HTR-8/SVneo (cell line): ENCODE results near the gene TMPRSS7.
A peak's percentile ranks its signal among the peaks of the same experiment; 100 is the strongest.

Experiments
- DNase-seq: peaks from one replicate; pipeline ENCODE4 v3.0.0; 2011; ENCODE audit warnings: low spot score, mixed read lengths; ENCODE audit not compliant: insufficient read length
- FAIRE-seq: peaks from 2 replicates; lab custom pipeline; 2011; peaks lifted over from hg19 to GRCh38; lab: Jason Lieb, UNC

Gene TMPRSS7

DNA sequence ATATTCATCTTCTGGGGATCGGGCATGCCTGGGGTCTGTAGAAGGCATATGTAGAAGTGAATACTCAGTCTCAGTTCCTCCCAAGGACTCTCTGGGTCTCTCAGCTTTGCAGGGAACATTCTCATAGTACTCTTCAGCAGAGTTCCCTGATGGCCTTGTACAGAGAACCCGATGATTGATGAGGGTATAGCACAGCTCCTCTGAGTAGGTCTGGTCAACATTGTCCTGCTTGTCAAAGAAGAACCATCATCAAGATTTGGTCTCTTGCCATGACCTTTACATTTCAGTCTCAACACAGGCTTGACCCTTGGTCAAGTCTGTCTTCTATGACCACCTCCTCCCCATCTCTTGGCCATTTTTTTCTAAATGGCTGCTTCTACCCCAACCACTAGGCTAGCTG, 89.0 kb downstream of the TMPRSS7 start:
- no peak for DNase-seq
- no peak for FAIRE-seq

GRCh38 chr3:112124907-112125607, 90.5 kb downstream of the TMPRSS7 start:
- FAIRE-seq (no peak), DNase-seq (no peak)

DNA sequence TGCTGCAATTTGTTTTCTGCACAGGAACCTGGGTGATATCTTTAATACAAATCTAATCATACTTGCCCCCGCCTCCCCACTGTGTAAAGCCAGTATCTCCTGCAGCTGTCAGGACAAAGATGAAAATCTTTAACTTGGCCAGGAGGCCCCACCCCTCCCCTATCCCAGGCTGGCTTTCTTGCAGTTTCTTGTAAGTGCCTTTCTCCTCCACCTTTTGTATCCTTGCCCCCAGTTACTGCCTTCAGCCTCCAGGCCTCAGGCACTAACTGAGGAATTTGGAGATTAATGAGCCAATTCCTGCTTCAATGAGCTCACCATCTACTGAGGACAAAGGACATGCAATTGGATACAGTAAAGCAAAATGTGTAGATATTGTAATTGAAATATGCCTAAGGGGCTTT, 92.0 kb downstream of the TMPRSS7 start:
- peak; percentile 23 for DNase-seq
- no peak for FAIRE-seq

- no peak for DNase-seq
- peak; percentile 13 for FAIRE-seq
Measured at GRCh38 chr3:112127522-112128494, 93.3 kb downstream of the TMPRSS7 start.

DNA sequence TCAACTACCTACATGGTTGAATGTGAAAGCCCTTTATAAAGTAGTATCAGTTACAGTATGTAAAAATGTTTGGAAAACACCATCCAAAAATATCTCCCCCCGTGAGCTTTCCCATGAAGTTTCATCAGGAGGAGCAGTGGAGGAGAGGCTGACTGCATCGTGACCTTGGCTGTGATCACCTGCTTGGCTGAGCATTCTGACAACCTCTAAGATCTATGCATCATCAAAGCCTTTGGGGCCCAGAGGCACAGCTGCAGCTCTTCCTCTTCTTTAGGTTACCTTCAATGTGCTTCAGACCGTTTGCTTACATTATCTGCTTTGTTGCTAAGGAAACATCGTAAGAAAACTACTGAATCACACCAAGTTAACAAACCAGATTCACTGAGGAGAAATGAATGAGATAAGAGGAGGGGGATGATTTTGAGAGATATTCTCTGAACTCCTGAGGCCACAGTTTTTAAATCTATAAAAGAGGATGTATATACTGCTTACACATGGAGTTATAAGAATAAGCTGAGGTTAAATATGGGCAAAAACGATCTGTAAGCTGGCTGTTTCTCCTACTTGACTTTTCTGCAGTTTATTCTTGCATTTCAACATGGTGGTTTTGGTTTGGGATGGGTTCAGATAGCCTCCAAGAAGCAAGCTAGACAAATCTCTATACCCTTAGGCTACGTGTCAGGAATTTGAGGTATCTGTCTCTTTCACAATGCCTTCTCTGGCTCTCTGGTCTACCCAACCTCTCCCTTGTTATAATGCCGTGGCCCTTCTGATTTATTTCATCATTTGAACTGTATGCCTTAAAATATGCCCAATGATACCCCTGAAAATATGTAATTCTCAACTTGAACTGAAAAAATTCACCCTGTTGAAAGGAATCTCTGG, 94.5 kb downstream of the TMPRSS7 start:
- FAIRE-seq (peak; percentile 26), DNase-seq (peak; percentile 44)

- no peak for DNase-seq
- no peak for FAIRE-seq
Measured at GRCh38 chr3:112129925-112130637, 95.5 kb downstream of the TMPRSS7 start.

GRCh38 chr3:112130638-112130993, 96.1 kb downstream of the TMPRSS7 start:
- DNase-seq (no peak), FAIRE-seq (no peak)
